ENCODE measurements around the gene STXBP3. TPM values are rescaled to one million over a fixed set of nuclear protein-coding genes. Genes with fewer than 3 reads are reported as not detected.

STXBP3 gene
- total and polyA plus RNA-seq, 2 of the 4 experiments (the other 2 are of a cell fraction) = 19.1 to 19.7 TPM

DNA sequence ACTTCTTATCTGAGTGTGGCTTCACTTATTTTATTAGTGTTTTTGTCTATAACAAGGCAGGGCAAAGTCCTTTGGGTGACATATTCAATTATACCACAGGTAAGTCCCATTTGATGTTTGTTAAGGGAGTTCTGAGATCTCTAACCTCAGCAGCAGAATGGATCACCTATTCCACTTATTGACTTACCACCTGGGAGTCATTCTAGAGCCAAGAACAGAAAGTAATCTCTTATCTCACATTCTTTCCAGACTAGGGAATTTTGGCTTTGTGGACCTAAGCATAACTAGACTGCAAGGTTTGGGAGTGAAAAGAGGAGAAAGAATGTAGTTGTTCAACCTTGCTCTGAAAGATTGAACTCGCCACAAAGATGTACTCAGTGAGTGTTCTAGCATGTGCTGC, 20.6 kb upstream of the STXBP3 start:
- Histone ChIP-seq H3K4me1 (ENCODE audit: control insufficient read depth, insufficient read depth, low read length) (peaks cover 5% of the 10 kb centered on the region), H2BK120ac (ENCODE audit: low read depth, low read length) (no peak overlapping the region), H4K5ac (ENCODE audit: low read depth, low read length) (no peak overlapping the region), H2BK15ac (ENCODE audit: low read depth, low read length) (no peak overlapping the region), H3K9me1 (ENCODE audit: insufficient read depth, low read length) (0 out of 2 replicates have a peak, but pooled peaks cover 2% of the 10 kb centered on the region), H2AK9ac (replicated peaks; ENCODE audit: low read depth, low read length, poor library complexity) (no peak overlapping the region), H3K14ac (replicated peaks; ENCODE audit: low read depth, low read length) (no peak overlapping the region), H3K36me3 (ENCODE audit: control insufficient read depth, insufficient read depth, low read length) (no peaks in the 10 kb centered on the region), H3K4me3 (ENCODE audit: insufficient read depth, low read depth, low read length) (no peak overlapping the region), H3K4ac (ENCODE audit: low read depth, low read length) (no peak overlapping the region), H3K56ac (ENCODE audit: extremely low read depth, insufficient read depth, low read length) (no peak overlapping the region), H3K79me1 (ENCODE audit: low read depth in 1 of 2, low read length in 2 of 2) (no peaks in the 10 kb centered on the region), H4K20me1 (ENCODE audit: insufficient read depth, low read length) (no peaks in the 10 kb centered on the region), H3K4me2 (ENCODE audit: low read depth, low read length) (no peak overlapping the region), H3K18ac (ENCODE audit: low read depth, low read length) (no peak overlapping the region), H3K9me3 (ENCODE audit: control insufficient read depth, insufficient read depth, low read length) (no peaks in the 10 kb centered on the region), H3K27ac (ENCODE audit: insufficient read depth, low read length) (no peak overlapping the region), H2BK5ac (ENCODE audit: low read depth, low read length, poor library complexity, severe bottlenecking) (no peak overlapping the region), H2AFZ (replicated peaks; ENCODE audit: low read length, poor library complexity) (no peak overlapping the region), H3K23ac (ENCODE audit: low read depth, low read length) (no peak overlapping the region), H2AK5ac (ENCODE audit: low read depth, low read length) (no peak overlapping the region), H4K91ac (ENCODE audit: insufficient read depth, low read depth, low read length) (no peak overlapping the region), H3K27me3 (ENCODE audit: control insufficient read depth, insufficient read depth, low read length) (no peaks in the 10 kb centered on the region; the same call in 1 of the 2 replicates), H3K9ac (ENCODE audit: low read depth, low read length) (no peak overlapping the region), H4K8ac (ENCODE audit: low read depth in 2 of 2, low read length in 2 of 2) (no peak overlapping the region), H2BK20ac (ENCODE audit: low read depth, low read length) (no peak overlapping the region)
- DNase-seq = no peak
- no TSS peak for BruUV-seq (replicated peaks)
- TF ChIP-seq, protein P1, sequence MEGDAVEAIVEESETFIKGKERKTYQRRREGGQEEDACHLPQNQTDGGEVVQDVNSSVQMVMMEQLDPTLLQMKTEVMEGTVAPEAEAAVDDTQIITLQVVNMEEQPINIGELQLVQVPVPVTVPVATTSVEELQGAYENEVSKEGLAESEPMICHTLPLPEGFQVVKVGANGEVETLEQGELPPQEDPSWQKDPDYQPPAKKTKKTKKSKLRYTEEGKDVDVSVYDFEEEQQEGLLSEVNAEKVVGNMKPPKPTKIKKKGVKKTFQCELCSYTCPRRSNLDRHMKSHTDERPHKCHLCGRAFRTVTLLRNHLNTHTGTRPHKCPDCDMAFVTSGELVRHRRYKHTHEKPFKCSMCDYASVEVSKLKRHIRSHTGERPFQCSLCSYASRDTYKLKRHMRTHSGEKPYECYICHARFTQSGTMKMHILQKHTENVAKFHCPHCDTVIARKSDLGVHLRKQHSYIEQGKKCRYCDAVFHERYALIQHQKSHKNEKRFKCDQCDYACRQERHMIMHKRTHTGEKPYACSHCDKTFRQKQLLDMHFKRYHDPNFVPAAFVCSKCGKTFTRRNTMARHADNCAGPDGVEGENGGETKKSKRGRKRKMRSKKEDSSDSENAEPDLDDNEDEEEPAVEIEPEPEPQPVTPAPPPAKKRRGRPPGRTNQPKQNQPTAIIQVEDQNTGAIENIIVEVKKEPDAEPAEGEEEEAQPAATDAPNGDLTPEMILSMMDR (conservative IDR thresholded peaks at IDR 0.05; ENCODE audit: low read depth, low read length) = no peak
- TF ChIP-seq SMC3 (IDR thresholded peaks at IDR 0.05; ENCODE audit: low read depth, low read length) (no peak), RCOR1 (IDR thresholded peaks at IDR 0.05; ENCODE audit: insufficient replicate concordance, low read length) (no peak), RFX5 (IDR thresholded peaks at IDR 0.05; ENCODE audit: low read depth, low read length) (no peak), FOS (IDR thresholded peaks at IDR 0.05; ENCODE audit: low read depth, low read length) (no peak), MAZ (IDR thresholded peaks at IDR 0.05; ENCODE audit: borderline replicate concordance, low read depth, low read length) (no peak), CEBPB (IDR thresholded peaks at IDR 0.05; ENCODE audit: low read depth, low read length) (no peak), POLR2A (IDR thresholded peaks at IDR 0.05; ENCODE audit: low read depth, low read length) (no peak), NFE2L2 (IDR thresholded peaks at IDR 0.05; ENCODE audit: low read depth, low read length) (no peak), BHLHE40 (IDR thresholded peaks at IDR 0.05; ENCODE audit: low read depth, low read length) (no peak), CHD1 (IDR thresholded peaks at IDR 0.05; ENCODE audit: low read depth, low read length) (no peak), MXI1 (IDR thresholded peaks at IDR 0.05; ENCODE audit: borderline replicate concordance, low read depth, low read length) (no peak), RAD21 (IDR thresholded peaks at IDR 0.05; ENCODE audit: low read length) (no peak), MAFK (IDR thresholded peaks at IDR 0.05; ENCODE audit: low read depth, low read length) (no peak)
- TF ChIP-seq, protein P2, sequence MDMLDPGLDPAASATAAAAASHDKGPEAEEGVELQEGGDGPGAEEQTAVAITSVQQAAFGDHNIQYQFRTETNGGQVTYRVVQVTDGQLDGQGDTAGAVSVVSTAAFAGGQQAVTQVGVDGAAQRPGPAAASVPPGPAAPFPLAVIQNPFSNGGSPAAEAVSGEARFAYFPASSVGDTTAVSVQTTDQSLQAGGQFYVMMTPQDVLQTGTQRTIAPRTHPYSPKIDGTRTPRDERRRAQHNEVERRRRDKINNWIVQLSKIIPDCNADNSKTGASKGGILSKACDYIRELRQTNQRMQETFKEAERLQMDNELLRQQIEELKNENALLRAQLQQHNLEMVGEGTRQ (IDR thresholded peaks at IDR 0.05; ENCODE audit: low read depth, low read length) = no peak
- TF ChIP-seq, protein P3, sequence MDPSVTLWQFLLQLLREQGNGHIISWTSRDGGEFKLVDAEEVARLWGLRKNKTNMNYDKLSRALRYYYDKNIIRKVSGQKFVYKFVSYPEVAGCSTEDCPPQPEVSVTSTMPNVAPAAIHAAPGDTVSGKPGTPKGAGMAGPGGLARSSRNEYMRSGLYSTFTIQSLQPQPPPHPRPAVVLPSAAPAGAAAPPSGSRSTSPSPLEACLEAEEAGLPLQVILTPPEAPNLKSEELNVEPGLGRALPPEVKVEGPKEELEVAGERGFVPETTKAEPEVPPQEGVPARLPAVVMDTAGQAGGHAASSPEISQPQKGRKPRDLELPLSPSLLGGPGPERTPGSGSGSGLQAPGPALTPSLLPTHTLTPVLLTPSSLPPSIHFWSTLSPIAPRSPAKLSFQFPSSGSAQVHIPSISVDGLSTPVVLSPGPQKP (IDR thresholded peaks at IDR 0.05; ENCODE audit: borderline replicate concordance, low read depth, low read length) = no peak
- whole genome bisulfite sequencing, 2 experiments (ENCODE audit: extremely low coverage in 2 of 2, insufficient read length in 1 of 2) = no CpG with 5 or more reads among the region's 1 CpG
- intact Hi-C loops (cut with micrococcal nuclease) (loop anchor here (2.0 kb wide), 1 partner anchor 13 kb away; no protein-coding TSS in a partner anchor), dilution Hi-C loops (cut with HindIII; ENCODE audit: low sequenced_read_pairs, unreplicated experiment) (no loop called here), in situ Hi-C loops (cut with MboI; ENCODE audit: low sequenced_read_pairs) (no loop called here)
- no peak for ATAC-seq (ENCODE audit: low read depth)
- CTCF ChIA-PET = no interaction called here
- POLR2A ChIA-PET (ENCODE audit: unreplicated experiment) = no interaction called here

All from IMR-90 (cell line).